Activated T-helper 17 cell treated with anti-CD3 and anti-CD28 coated beads, Interleukin-2, amount 50 U/mL, for 72 hours (primary cell): ENCODE results near the gene MAD2L2. TPM values are rescaled to one million over a fixed set of nuclear protein-coding genes. Genes with fewer than 3 reads are reported as not detected.

Experiments
- ATAC-seq: fragments of 150-1000 bp; cut with Tn5 transposase; replicated peaks from 2 replicates; pipeline ENCODE4 v1.10.0; 2021; ENCODE audit warnings: mild to moderate bottlenecking, moderate library complexity
- H3K27ac Mint-ChIP-seq: one replicate; pipeline ENCODE4 v1.8.0; 2022; ENCODE audit warnings: mixed read lengths
- H3K27me3 Mint-ChIP-seq: one replicate; pipeline ENCODE4 v1.8.0; 2022; ENCODE audit warnings: mixed read lengths
- H3K36me3 Mint-ChIP-seq: one replicate; pipeline ENCODE4 v1.8.0; 2022; ENCODE audit warnings: low read depth, mild to moderate bottlenecking, mixed read lengths
- H3K4me1 Mint-ChIP-seq: one replicate; pipeline ENCODE4 v1.8.0; 2022; ENCODE audit warnings: mixed read lengths
- H3K4me3 Mint-ChIP-seq: one replicate; pipeline ENCODE4 v1.8.0; 2022; ENCODE audit warnings: mild to moderate bottlenecking, mixed read lengths
- H3K9me3 Mint-ChIP-seq: one replicate; pipeline ENCODE4 v1.8.0; 2022; ENCODE audit warnings: mixed read lengths
- total RNA-seq, 2 donors: library from RNA; stranded (reverse); gene quantifications; one replicate each; pipeline ENCODE4 v1.2.3, GENCODE V29; 2022

MAD2L2 gene
- 10 to 100 TPM; 63.1 to 63.3 TPM for total RNA-seq

DNA sequence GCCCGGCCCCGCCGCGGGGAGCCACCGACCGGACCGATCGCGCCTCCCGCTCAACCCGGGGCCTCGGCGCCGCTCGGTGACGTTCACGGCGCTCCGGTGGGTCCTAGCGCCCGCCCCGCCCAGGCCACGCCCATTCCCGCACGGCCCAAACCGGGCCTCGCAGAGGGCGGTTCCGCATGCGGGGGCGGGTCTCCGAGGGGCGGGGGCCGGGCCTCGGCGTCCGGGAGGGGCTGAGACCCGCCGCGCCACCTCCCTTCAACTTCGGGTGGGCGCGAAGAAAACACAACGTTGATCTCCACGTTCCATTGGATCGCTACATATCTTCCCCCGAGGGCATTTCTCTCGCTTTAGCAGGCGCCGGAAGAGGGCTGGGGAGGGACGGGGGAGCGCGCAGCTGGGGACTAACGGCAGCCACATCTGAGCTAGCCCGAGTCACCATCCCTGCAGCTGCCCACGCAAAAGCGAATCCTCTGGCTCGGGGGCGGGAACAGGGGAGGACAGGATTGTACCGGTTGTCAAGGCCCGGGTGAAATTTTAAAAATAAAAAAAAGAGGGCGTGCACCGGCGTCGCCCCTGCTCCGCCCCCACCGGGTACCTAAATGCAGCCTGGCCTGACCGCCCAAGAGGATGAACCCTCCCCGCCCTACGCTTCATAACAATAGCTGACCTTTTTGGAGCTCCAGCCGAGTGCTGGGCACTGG is at the start of gene MAD2L2:
Gene MAD2L2, minus strand, starts transcription at position 78 of the 701 bp plus-strand sequence. CDS start 547 bp downstream, outside the sequence.
- no peaks in the 10 kb centered on the region for H3K4me1 Mint-ChIP-seq
- peak within 1 kb of the TSS; percentile 82 for H3K27ac Mint-ChIP-seq
- H3K9me3 Mint-ChIP-seq = no peaks in the 10 kb centered on the region
- H3K36me3 Mint-ChIP-seq = peaks cover 10% of the 10 kb centered on the region
- peak within 1 kb of the TSS; percentile 86 for H3K4me3 Mint-ChIP-seq
- peak; percentile 92 for ATAC-seq
- H3K27me3 Mint-ChIP-seq = no peaks in the 10 kb centered on the region

DNA sequence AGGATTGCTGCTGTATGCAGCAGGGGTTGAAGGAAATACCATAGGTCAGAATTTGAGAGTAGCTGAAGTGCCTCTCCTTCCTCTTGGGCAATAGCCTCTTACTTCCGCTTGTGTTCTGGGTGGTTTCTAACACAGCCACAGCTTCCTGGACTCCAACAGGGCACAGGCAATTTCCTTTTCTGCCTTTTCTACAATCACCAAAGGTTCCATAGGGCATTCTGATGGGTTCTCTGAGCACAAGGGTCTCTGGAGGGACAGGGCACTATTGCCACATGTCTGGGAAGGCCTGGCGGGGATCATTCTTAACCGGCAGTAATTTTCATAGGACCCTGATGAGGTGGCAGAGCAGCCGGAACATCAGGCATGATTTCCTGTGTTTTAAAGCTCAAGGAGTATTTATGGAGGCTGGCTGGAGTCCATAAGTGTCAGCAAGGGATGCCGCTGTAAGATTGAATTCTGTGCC is 49.5 kb upstream of the MAD2L2 start:
- peak overlapping the region; percentile 34 for H3K27ac Mint-ChIP-seq
- H3K4me3 Mint-ChIP-seq = peak overlapping the region; percentile 58
- peak; percentile 85 for ATAC-seq
- peaks cover 16% of the 10 kb centered on the region for H3K4me1 Mint-ChIP-seq
- no peaks in the 10 kb centered on the region for H3K36me3 Mint-ChIP-seq
- H3K9me3 Mint-ChIP-seq = no peaks in the 10 kb centered on the region
- H3K27me3 Mint-ChIP-seq = no peaks in the 10 kb centered on the region

DNA sequence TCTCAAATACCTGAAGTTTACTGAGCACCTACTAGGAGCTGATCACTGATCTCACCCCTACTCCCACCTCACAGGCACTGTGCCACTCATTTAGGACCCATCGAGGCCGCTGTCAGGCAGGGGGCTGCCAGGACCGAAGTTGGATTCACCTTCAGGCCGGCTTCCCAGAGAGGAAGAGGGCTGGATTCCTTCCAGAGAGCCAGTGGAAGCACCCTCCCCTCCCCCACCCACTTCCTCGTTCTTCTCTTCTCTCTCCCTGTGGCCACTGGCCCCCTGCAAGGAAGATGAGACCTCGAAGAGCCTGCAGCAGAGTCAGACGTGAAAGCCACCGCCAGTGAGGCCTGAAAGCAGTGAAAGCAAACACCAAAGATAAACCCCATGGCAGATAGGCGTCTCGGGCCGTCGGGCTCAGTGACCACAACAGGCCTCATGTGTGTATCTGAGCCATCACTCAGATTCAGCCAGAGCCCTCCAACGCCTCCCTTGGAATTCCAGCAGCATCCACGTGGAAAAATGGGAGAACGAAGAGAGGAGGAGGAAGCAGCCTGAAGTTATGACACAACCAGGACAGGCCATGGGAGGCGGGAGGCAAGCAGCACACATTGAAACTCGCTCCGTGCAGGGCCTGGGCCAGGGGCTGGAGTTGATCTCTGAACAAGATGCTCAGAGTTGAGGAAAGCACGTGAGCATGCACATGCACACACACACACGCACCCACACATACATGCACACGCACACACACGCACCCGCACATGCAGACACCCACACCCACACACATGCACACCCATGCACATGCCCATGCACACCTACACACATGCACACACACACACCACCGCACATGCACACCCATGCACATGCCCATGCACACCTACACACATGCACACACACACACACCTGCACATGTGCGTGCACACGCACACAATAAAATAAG is 48.8 kb upstream of the MAD2L2 start:
- Mint-ChIP-seq H3K27ac (no peak overlapping the region), H3K27me3 (no peaks in the 10 kb centered on the region)

DNA sequence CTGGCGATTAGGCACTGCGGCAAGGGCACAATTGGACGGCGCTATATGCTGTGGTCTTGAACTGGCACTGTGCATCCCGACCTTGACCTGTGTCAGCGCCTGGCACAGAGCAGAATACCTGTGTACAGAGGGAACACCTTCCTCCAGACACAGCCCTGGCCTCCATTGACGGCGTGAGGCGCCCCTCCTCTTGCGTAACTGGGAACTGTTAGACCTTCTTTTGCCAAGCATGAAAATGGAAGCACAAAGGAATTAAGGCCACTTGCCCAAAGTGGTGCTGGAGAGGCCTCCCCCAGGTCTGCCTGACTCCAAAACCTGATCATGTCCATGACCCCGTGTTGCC is 48.2 kb upstream of the MAD2L2 start:
- H3K36me3 Mint-ChIP-seq = no peaks in the 10 kb centered on the region
- no peaks in the 10 kb centered on the region for H3K9me3 Mint-ChIP-seq
- no peak overlapping the region for H3K27ac Mint-ChIP-seq
- H3K4me1 Mint-ChIP-seq = peaks cover 16% of the 10 kb centered on the region
- no peaks in the 10 kb centered on the region for H3K27me3 Mint-ChIP-seq
- ATAC-seq = no peak
- no peak overlapping the region for H3K4me3 Mint-ChIP-seq

More for the DNA sequence above, 48.8 kb upstream of the MAD2L2 start:
- no peak for ATAC-seq
- Mint-ChIP-seq H3K4me1 (peaks cover 16% of the 10 kb centered on the region), H3K4me3 (peak overlapping the region; percentile 58), H3K36me3 (no peaks in the 10 kb centered on the region), H3K9me3 (no peaks in the 10 kb centered on the region)

DNA sequence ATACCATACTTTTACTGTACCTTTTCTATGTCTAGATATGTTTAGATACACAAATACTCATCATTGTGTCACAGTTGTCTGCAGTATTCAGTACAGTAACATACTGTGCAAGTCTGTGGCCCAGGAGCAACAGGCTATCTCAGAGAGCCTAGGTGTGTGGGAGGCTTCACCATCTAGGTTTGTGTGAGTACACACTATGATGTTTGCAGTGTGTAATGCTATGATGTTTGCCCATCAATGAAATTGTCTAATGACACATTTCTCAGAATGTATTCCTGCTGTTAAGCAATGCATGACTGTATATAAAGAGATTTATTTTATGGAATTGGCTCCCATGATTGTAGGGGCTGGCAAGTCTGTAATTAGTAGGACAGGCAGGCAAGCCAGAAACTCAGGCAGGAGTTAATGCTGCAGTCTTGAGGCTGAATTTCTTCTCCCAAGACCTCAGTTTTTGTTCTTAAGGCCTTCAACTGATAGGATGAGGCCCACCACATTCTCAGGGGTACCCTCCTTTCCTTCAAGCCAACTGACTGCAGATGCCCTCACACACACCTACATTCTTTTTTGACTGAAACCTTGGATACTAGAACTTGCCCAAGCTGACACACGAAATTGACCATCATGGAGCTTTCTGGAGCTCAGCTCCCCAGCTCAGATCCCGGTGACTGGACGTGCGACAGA is 47.3 kb upstream of the MAD2L2 start:
- Mint-ChIP-seq H3K9me3 (no peaks in the 10 kb centered on the region), H3K4me1 (peaks cover 16% of the 10 kb centered on the region), H3K27me3 (no peaks in the 10 kb centered on the region), H3K27ac (no peak overlapping the region), H3K4me3 (no peak overlapping the region), H3K36me3 (no peaks in the 10 kb centered on the region)
- peak; percentile 16 for ATAC-seq

DNA sequence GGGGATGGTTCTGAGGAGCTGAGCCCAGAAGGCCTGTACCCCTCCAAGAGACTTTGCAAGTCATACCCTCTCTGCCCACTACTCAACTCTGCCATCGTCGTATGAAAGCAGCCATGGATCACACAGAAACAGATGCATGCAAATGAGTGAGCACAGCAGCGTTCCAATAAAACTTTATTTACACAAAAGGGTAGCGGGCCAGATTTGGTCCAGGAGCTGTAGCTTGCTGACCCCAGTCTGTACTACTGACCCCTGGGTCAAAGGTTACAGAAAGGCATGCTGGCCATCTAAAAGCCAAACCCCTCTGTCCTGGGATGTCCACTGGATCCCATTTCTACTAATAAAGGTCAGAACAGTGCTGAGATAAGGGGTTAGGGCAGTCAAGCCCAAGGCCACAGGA is 46.2 kb upstream of the MAD2L2 start:
- no peak overlapping the region for H3K4me3 Mint-ChIP-seq
- no peaks in the 10 kb centered on the region for H3K36me3 Mint-ChIP-seq

DNA sequence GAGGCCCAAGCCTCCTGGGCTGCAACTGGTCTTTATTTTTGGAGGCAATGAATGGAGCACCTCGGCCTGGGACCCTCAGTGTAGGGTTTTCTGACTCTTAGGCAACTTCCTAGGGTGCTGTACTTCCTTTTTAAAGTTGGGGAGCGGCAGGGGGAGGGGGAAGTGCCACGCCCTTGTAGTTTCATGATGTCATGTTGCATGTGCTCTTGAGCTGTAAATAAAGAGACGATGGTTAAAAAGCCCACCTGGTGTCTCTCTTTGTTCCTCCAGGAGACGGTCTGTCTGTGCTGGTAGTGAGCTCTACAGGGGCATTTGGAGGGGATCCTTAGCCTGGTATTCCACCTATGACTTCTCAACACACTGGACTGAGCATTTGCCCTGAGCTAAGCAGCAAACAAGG is 44.7 kb upstream of the MAD2L2 start:
- H3K36me3 Mint-ChIP-seq = no peaks in the 10 kb centered on the region
- H3K27ac Mint-ChIP-seq = no peak overlapping the region
- peaks cover 11% of the 10 kb centered on the region for H3K4me1 Mint-ChIP-seq
- no peak for ATAC-seq
- H3K4me3 Mint-ChIP-seq = no peak overlapping the region
- no peaks in the 10 kb centered on the region for H3K27me3 Mint-ChIP-seq
- no peaks in the 10 kb centered on the region for H3K9me3 Mint-ChIP-seq

More for the DNA sequence above, 46.2 kb upstream of the MAD2L2 start:
- H3K27ac Mint-ChIP-seq = no peak overlapping the region
- peaks cover 16% of the 10 kb centered on the region for H3K4me1 Mint-ChIP-seq
- H3K9me3 Mint-ChIP-seq = no peaks in the 10 kb centered on the region
- no peak for ATAC-seq
- H3K27me3 Mint-ChIP-seq = no peaks in the 10 kb centered on the region

DNA sequence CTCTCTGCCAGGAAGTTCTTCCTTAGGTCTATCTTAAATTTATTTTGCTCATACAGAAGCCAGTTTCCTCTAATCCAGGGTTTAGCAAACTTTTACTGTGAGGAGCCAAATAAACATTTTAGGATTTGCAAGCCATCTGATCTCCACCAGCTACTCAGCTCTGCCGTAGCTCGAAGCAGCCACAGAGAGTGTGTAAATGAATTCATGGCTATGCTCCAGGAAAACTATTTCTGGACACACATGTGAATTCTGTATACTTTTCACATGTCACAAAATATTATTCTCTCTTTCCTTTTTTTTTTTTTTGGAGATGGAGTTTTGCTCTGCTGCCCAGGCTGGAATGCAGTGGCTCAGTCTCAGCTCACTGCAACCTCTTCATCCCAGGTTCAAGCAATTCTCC is 41.6 kb upstream of the MAD2L2 start:
- Mint-ChIP-seq H3K4me3 (no peak overlapping the region), H3K27me3 (no peaks in the 10 kb centered on the region), H3K9me3 (no peaks in the 10 kb centered on the region), H3K27ac (no peak overlapping the region), H3K4me1 (peaks cover 10% of the 10 kb centered on the region), H3K36me3 (no peaks in the 10 kb centered on the region)
- no peak for ATAC-seq

DNA sequence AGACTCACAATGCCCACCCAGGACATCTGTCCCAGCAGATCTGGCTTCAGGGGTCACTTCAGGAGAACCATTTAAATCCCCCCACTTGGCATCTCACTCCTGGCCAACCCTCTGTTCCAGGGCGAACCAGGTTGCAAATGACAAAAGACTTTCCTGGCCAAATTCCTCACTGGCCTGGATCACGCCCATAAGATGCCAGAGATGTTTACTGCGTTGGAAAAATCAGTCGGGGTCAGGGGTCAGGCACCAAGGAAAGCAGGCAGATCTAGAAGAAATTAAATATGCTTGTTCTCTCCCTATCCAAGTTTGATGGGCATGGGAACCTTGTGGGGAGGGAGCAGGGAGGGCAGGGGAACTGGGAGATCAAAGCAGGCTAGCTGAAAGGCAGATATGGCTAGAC is 40.4 kb upstream of the MAD2L2 start:
- Mint-ChIP-seq H3K27ac (no peak overlapping the region), H3K9me3 (no peaks in the 10 kb centered on the region), H3K27me3 (no peaks in the 10 kb centered on the region), H3K36me3 (no peaks in the 10 kb centered on the region), H3K4me3 (no peak overlapping the region), H3K4me1 (peaks cover 10% of the 10 kb centered on the region)
- ATAC-seq = no peak

DNA sequence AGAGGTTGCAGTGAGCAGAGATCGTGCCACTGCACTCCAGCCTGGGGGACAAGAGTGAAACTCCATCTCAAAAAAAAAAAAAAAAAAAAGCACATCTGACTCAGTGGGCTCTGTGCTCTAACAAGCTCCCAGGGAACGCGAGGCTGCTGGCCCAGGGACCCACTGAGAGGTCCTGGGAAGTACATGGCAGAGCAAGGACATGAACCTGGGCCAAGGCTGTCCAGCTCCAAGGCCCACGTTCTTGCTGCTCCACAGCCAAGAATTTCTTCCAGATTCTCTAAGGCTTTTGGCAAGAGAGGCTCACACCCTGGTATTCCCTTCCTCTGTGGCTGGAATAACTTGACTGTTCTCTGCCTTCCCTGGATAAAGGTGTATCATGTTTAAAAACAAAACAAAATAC is 39.6 kb upstream of the MAD2L2 start:
- peaks cover 10% of the 10 kb centered on the region for H3K4me1 Mint-ChIP-seq
- H3K36me3 Mint-ChIP-seq = no peaks in the 10 kb centered on the region
- H3K27ac Mint-ChIP-seq = no peak overlapping the region
- H3K9me3 Mint-ChIP-seq = no peaks in the 10 kb centered on the region
- ATAC-seq = no peak
- H3K4me3 Mint-ChIP-seq = no peak overlapping the region
- H3K27me3 Mint-ChIP-seq = no peaks in the 10 kb centered on the region

DNA sequence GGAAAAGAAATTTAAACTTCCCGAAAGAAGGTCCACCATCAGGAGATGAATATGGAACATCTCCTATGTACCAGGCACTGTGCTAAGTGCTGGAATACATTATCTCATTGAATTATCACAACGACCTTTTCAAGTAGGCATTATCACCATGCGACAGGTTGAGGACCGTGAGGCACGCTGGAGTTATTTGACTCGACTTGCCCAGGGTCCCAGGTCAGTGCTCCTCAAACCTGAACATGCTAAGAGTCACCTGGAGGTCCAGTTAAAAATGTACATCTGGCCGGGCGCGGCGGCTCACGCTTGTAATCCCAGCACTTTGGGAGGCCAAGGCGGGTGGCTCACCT is 39.1 kb upstream of the MAD2L2 start:
- Mint-ChIP-seq H3K27me3 (no peaks in the 10 kb centered on the region), H3K4me1 (peaks cover 10% of the 10 kb centered on the region), H3K36me3 (no peaks in the 10 kb centered on the region), H3K4me3 (peak overlapping the region; percentile 88), H3K9me3 (no peaks in the 10 kb centered on the region), H3K27ac (peak overlapping the region; percentile 81)
- no peak for ATAC-seq

DNA sequence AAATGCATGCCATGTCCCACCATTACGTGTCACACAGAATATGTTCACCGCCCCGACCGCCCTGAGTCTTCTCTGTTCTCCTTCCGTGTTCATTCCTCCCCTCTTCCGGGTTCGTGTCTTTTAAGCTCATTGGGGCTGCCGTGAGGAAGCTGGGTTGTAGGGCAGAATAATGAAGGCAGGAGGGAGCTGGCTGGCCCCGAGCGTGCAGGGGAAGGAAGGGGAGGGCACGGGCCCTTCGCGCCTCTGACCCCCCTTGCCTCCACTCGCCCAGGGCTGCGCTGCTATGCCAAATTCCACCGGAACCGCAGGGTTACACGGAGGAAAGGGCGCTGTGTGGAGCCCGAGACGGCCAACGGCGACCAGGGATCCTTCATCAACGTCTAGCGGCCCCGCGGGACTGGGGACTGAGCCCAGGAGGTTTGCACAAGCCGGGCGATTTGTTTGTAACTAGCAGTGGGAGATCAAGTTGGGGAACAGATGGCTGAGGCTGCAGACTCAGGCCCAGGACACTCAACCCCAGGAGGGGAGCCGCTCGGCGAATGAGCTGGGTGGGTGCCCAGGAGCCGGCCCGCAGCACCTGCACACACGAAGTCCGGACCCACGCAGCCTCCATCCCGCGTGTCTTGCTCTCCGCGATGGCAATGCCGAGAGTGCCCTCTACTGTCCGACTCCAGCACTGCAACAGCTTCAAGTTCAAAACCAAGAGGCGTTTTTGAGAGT is 38.5 kb upstream of the MAD2L2 start:
- Mint-ChIP-seq H3K36me3 (no peaks in the 10 kb centered on the region), H3K27ac (peak overlapping the region; percentile 81), H3K9me3 (no peaks in the 10 kb centered on the region), H3K27me3 (no peaks in the 10 kb centered on the region), H3K4me1 (peaks cover 10% of the 10 kb centered on the region), H3K4me3 (peak overlapping the region; percentile 88)
- peak; percentile 85 for ATAC-seq

DNA sequence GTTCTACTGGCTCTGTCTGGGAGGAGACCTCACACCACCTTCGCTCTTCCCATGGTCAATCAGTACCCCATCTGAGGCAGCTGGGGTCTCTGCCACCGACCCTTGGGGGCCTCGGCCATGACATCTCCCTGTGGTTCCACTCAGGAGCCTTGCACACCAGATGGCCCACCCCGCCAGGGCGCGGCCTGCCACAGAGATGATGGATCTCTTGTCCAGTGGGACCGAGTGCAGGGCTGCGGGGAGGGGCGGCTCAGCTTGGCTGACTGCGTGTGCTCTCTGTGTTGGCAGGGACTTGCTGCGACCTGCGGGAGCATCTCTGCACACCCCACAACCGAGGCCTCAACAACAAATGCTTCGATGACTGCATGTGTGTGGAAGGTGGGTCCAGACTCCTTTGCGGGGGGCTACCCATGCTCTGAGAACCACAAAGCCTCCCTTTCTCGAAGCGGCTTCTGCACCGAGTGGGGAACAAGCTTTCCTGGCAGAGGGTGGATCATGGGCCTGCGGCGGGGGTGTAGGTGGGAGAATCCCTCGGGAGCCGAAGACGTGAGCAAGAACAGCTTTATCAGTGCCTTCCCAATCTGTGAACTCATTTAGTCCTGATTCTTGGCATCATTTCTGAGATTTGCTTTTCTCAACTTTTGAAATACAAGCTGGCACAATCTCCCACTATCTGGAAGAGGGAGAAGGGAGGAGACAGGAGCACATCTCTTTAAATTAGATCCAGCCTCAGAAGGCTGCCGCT is 34.1 kb upstream of the MAD2L2 start:
- no peaks in the 10 kb centered on the region for H3K27me3 Mint-ChIP-seq
- no peaks in the 10 kb centered on the region for H3K9me3 Mint-ChIP-seq
- peaks cover 10% of the 10 kb centered on the region for H3K4me1 Mint-ChIP-seq
- no peak for ATAC-seq
- H3K36me3 Mint-ChIP-seq = no peaks in the 10 kb centered on the region
- H3K4me3 Mint-ChIP-seq = no peak overlapping the region
- H3K27ac Mint-ChIP-seq = no peak overlapping the region
